T-helper 1 cell treated with Interleukin-12 subunit alpha and Interleukin-12 subunit beta and Interleukin-4 antibody, amounts not matched to agents 30 ng/mL and 1 ng/mL, for 36 hours (primary cell): ENCODE measurements around the gene GPATCH8. TPM values are rescaled to one million over a fixed set of nuclear protein-coding genes. Genes with fewer than 3 reads are reported as not detected.

Experiments used
- intact Hi-C: fragments of 100-400 bp; cut with micrococcal nuclease; formaldehyde crosslinking; loops from one replicate; pipeline ENCODE4 v1.15.1; 2024
- total RNA-seq: library from RNA; stranded (reverse); gene quantifications from 2 replicates; pipeline ENCODE4 v1.2.3, GENCODE V29; 2022

GPATCH8 gene
- total RNA-seq, 1 donor from 2014 or later = 50.8 TPM

GRCh38 chr17:44359006-44359405 lies 144.2 kb downstream of the GPATCH8 start:
- intact Hi-C loops = no loop called here

- intact Hi-C loops = no loop called here
Measured at GRCh38 chr17:44358066-44358465, 145.1 kb downstream of the GPATCH8 start.

GRCh38 chr17:44356241-44356640 lies 147.0 kb downstream of the GPATCH8 start:
- intact Hi-C loops = no loop called here

GRCh38 chr17:44355642-44356099 lies 147.5 kb downstream of the GPATCH8 start:
- intact Hi-C loops = no loop called here

- intact Hi-C loops = no loop called here
Measured at GRCh38 chr17:44354582-44355561, 148.3 kb downstream of the GPATCH8 start.

GRCh38 chr17:44353672-44354331 lies 149.4 kb downstream of the GPATCH8 start:
- intact Hi-C loops = no loop called here

GRCh38 chr17:44352828-44353671 lies 150.2 kb downstream of the GPATCH8 start:
- intact Hi-C loops = no loop called here

- intact Hi-C loops = no loop called here
Measured at GRCh38 chr17:44351961-44352827, 151.0 kb downstream of the GPATCH8 start.

GRCh38 chr17:44351464-44351863 lies 151.7 kb downstream of the GPATCH8 start:
- intact Hi-C loops = no loop called here

- intact Hi-C loops = loop anchor here (1.0 kb wide), 1 partner anchor 209 kb away; the partner anchor contains the start of gene HROB
Measured at GRCh38 chr17:44350733-44351226, 152.4 kb downstream of the GPATCH8 start.

- intact Hi-C loops = loop anchor here (1.0 kb wide), 1 partner anchor 208 kb away; the partner anchor contains the start of gene HROB
Measured at GRCh38 chr17:44349553-44350070, 153.6 kb downstream of the GPATCH8 start.

- intact Hi-C loops = no loop called here
Measured at GRCh38 chr17:44348988-44349364, 154.2 kb downstream of the GPATCH8 start.

- intact Hi-C loops = no loop called here
Measured at GRCh38 chr17:44348234-44348987, 154.8 kb downstream of the GPATCH8 start.

Other genes with a start within 250 kb of the GPATCH8 start
- not detected in 2 replicates for gene SLC4A1, start 235.3 kb downstream of the GPATCH8 start, total RNA-seq
- gene RUNDC3A, start 194.8 kb downstream of the GPATCH8 start, total RNA-seq = 0.56 and 0.64 TPM in 2 replicates
- gene SLC25A39, start 178.6 kb downstream of the GPATCH8 start, total RNA-seq = 116 and 123 TPM in 2 replicates
- gene GRN, start 158.1 kb downstream of the GPATCH8 start, total RNA-seq = 58.0 and 65.5 TPM in 2 replicates
- gene FAM171A2, start 139.6 kb downstream of the GPATCH8 start, total RNA-seq = 0.15 TPM in 1 of 2 replicates, not detected in the other
- 0.39 and 0.95 TPM in 2 replicates for gene ITGA2B, start 113.8 kb downstream of the GPATCH8 start, total RNA-seq
- 0.12 TPM in 1 of 2 replicates, not detected in the other for gene FZD2, start 54.1 kb upstream of the GPATCH8 start, total RNA-seq
- 0.07 and 0.44 TPM in 2 replicates for gene MEIOC, start 153.1 kb upstream of the GPATCH8 start, total RNA-seq
- gene CCDC43, start 186.4 kb upstream of the GPATCH8 start, total RNA-seq = 32.4 and 33.6 TPM in 2 replicates
- gene DBF4B, start 205.3 kb upstream of the GPATCH8 start, total RNA-seq = 20.0 and 20.5 TPM in 2 replicates